KOPT-K1 (cell line): ENCODE data around the gene TRAPPC4.
"Not testable (repeated sequence)": the region's sequence is repeated elsewhere in the genome, so short reads cannot be mapped to it uniquely, and the experiment has no call there.

Source experiments
- H3K27ac ChIP-seq: fragments of 200-600 bp; sonication (generic); 2 replicates; pipeline ENCODE4 v1.5.1; 2016; ENCODE audit warnings: antibody characterized with exemption, mild to moderate bottlenecking, low read depth, low read length; ENCODE audit not compliant: poor library complexity, severe bottlenecking
- H3K36me3 ChIP-seq: fragments of 200-600 bp; sonication (generic); 2 replicates; pipeline ENCODE4 v1.5.1; 2017; ENCODE audit warnings: antibody characterized with exemption, mild to moderate bottlenecking, low read length, moderate library complexity; ENCODE audit not compliant: insufficient read depth
- H3K9me3 ChIP-seq: fragments of 200-600 bp; sonication (generic); 2 replicates; pipeline ENCODE4 v1.5.1; 2017; ENCODE audit warnings: antibody characterized with exemption, low read length, mild to moderate bottlenecking; ENCODE audit not compliant: insufficient read depth, poor library complexity, severe bottlenecking

TRAPPC4 gene

DNA sequence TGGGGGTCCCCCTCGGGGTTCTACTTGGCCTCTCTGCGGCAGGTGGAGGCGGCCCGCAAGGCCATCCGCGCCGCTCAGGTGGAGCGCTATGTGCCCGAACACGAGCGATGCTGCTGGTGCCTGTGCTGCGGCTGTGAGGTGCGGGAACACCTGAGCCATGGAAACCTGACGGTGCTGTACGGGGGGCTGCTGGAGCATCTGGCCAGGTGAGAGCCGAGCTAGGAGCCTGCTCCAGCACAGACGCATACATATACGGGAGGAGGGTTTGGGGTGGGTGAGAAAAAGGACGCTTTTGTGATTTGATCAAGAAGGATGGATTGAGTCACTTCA, 20.2 kb upstream of the TRAPPC4 start:
- Histone ChIP-seq H3K36me3 (peaks cover 49% of the 10 kb centered on the region), H3K9me3 (no peaks in the 10 kb centered on the region), H3K27ac (peak overlapping the region; percentile 97)

DNA sequence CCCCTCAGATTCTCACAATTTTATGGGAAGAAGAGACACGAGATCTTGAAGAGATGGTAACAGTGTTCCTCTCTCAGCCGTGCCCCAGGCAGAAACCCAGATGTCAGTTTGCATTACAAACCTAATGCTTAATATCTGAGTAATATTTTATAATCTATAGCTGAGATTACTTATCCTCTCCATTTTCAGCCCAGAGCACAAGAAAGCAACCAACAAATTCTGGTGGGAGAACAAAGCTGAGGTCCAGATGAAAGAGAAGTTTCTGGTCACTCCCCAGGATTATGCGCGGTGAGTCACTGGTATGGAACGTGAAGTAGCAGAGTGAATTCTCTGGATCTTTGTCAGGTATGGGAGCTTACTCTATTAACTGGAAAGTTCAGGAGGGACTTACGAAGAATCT, 19.7 kb upstream of the TRAPPC4 start:
- Histone ChIP-seq H3K36me3 (peaks cover 54% of the 10 kb centered on the region), H3K27ac (peak overlapping the region; percentile 97), H3K9me3 (no peaks in the 10 kb centered on the region)

DNA sequence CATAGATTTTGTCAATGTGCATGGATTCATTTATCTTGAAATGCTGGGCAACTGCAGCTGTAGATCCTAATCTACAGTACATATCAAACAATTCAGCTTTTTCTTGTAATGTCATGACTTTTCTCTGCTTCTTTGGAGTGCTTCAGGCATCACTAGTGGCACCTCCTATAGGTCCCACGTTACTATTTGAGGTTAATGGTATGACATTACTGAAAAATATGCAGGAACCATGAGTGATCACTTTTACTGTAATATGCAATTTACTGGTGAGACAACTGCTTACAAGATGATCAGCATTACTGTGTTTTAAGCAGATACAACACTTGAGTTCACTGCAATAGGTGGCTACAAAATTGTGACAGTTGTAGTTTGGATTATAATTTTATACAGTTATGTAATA, 17.7 kb upstream of the TRAPPC4 start:
- H3K27ac ChIP-seq: no peak overlapping the region
- H3K36me3 ChIP-seq: peaks cover 67% of the 10 kb centered on the region
- no peaks in the 10 kb centered on the region for H3K9me3 ChIP-seq

DNA sequence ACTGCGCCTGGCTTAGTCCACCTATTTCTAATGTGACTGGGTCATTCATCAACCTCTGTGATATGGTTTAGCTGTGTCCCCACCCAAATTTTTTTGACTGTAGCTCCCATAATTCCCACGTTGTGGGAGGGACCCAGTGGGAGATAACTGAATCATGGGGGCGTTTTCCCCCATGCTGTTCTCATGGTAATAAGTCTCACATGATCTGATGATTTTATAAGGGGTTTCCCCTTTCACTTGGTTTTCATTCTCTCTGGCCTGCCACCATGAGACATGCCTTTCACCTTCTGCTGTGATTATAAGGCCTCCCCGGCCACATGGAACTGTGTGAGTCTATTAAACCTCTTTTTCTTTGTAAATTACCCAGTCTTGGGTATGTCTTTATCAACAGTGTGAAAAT, 11.9 kb upstream of the TRAPPC4 start:
- Histone ChIP-seq H3K27ac (no peak overlapping the region), H3K9me3 (no peaks in the 10 kb centered on the region), H3K36me3 (peaks cover 98% of the 10 kb centered on the region)

DNA sequence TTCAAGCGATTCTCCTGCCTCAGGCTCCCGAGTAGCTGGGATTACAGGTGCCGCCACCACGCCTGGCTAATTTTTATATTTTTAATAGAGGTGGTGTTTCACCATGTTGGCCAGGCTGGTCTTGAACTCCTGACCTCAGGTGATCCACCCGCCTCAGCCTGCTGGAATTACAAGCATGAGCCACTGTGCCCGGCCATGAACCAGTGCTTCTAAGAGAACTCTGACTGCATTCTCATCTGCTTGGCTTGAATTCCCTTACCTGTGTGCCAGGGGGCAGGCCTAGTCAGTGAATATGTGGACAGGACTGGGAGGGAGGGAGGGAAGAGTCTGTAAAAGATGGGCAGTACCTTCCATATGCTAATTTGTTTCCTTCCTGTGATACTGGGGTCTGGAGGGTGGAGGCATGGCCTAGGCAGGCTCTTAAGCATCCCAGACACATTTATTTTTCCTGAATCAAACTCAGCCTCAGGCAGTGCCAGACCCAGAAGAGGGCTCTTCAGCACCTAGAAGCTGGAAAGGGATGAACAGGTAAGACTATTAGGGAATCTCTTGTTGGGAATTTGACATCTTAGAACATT, 7.0 kb upstream of the TRAPPC4 start:
- H3K27ac ChIP-seq: no peak overlapping the region
- no peaks in the 10 kb centered on the region for H3K9me3 ChIP-seq
- H3K36me3 ChIP-seq: peaks cover 99% of the 10 kb centered on the region

DNA sequence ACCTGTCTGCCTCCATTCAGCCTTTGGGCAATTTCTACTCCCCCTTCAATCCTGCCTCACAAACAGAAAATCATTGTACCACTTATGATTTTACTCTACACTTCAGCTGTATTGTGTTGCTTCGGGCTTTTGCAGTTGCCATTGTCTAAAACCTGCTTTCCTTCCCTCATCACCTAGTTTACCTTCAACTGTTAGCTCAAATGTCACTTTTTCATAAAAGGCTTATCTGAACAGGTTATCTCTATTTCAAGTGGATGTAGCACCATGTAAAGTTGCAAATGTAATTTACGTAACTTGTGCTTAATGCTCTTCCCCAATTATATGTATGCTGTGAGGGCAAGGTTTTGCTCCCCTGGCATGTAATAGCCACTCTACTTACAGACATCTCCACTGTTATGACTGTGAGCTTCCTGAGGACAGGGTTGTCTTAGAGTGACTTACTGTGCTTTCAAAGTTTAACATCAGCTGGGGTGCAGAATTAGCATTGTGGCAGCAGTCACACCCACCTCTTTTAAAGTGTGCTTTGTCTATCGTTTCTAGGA, 5.9 kb upstream of the TRAPPC4 start:
- no peak overlapping the region for H3K27ac ChIP-seq
- no peaks in the 10 kb centered on the region for H3K9me3 ChIP-seq
- H3K36me3 ChIP-seq: peaks cover 95% of the 10 kb centered on the region

DNA sequence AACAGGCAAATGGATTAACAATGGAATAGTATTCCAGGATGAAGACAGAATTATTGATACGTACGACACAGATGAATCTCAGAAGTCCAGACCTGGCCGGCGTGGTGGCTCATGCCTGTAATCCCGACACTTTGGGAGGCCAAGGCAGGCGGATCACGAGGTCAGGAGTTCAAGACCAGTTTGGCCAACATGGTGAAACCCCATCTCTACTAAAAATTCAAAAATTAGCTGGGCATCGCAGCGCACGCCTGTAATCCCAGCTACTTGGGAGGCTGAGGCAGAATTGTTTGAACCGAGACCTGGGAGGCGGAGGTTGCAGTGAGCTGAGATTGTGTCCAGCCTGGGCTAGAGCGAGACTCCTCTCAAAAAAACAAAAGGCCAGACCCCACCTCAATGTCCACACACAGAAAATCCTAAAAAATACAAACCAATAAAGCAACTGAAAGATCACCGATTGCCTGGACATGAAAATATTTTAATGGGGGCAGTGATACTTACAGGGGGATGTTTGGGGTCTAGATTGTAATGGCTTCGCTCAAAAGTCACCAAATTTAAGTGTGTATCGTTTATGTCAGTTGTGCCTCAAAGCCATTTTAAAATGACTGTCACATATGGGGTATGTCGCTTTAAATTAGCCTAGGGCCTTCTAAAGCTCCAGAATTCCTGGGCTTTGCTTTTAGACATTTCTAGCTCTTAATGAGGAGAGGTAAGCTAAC, 4.2 kb upstream of the TRAPPC4 start:
- Histone ChIP-seq H3K27ac (no peak overlapping the region), H3K36me3 (peaks cover 78% of the 10 kb centered on the region), H3K9me3 (peaks cover 6% of the 10 kb centered on the region)

DNA sequence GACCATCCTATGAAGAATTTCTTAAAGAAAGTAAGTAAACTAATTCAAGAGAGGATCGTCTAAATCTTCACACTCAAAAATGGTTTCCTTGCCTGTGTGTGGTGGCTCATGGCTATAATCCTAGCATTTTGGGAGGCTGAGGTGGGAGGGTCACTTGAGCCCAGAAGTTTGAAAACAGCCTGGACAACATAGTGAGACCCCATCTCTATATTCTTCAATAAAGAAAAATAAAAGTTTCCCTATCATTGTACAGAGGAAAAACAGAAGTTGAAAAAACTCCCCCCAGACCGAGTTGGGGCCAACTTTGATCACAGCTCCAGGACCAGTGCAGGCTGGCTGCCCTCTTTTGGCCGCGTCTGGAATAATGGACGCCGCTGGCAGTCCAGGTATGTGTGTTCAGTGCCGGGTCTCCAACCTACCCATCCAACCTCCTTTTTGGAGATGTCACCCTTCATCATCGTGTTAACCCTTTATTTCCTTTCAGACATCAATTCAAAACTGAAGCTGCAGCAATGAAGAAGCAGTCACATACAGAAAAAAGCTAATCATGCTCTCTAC, 3.4 kb upstream of the TRAPPC4 start:
- Histone ChIP-seq H3K36me3 (peaks cover 75% of the 10 kb centered on the region), H3K27ac (no peak overlapping the region), H3K9me3 (peaks cover 6% of the 10 kb centered on the region)

DNA sequence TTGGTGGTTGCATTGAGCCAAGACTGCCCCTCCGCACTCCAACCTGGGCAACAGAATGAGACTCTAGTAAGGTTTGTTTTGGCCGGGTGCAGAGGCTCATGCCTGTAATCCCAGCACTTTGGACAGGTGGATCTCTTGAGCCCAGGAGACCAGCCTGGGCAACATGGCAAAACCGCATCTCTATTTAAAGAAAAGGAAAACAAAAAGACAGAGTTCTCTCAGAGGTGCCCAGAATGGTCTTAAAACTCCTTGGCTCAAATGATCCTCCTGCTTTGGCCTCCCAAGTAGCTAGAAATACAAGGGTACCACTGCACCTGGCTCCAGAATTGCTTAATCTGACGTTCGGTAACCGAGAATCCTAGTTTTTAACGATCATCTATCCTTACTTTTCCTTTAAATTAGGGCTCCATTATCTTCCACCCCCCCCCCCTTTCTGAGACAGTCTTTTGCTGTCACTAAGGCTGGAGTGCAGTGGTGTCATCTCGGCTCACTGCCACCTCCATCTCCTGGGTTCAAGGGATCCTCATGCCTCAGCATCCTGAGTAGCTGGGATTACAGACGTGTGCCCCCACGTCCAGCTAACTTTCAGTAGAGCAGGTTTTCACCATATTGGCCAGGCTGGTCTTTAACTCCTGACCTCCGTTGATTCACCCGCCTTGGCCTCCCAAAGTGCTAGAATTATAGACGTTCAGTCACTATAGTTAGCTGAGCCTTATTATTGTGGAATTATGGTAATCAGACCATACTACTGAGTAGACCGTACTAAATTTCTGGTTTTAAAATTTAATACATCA, 2.2 kb upstream of the TRAPPC4 start:
- H3K36me3 ChIP-seq: peaks cover 75% of the 10 kb centered on the region
- H3K9me3 ChIP-seq: peaks cover 6% of the 10 kb centered on the region
- peak overlapping the region; percentile 95 for H3K27ac ChIP-seq

DNA sequence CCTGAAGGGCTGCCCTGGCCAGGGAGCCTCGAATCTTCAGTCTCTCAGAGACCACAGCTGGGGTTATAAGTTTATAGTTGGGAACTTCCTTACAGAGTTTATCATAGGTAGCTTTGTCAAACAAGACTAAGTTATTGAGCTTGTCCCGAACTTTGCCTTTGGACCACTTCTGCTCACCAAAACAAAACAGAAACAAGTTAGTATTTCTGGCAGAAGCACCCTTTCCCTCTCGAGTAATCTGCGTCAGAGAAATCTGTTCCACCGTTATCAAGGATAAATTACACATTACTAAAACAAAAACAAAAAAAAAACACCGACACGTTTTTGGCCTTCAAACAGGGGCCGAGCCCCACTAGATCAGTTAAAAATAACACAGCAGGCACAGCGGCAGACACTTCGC, 1.2 kb upstream of the TRAPPC4 start:
- Histone ChIP-seq H3K36me3 (peaks cover 75% of the 10 kb centered on the region), H3K27ac (peak overlapping the region; percentile 95)
- not testable (repeated sequence) for H3K9me3 ChIP-seq

DNA sequence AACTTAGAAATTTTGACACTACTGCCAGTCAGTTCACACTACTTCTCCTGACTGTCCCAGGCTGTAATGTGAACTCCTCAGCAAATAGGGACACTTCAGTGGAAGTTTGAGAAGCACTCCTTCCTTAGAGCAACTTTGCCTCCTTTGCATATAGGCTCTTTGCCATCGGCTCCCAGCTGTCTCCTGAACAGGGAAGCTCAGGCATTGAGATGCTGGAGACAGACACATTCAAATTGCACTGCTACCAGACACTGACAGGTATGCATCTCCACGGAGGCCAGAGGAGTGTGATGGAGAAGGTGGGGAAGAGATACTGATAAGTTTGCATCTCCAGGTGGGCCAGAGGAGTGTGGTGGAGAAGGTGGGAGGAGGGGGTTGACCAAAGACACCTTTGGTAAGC, 1.4 kb downstream of the TRAPPC4 start:
- Histone ChIP-seq H3K36me3 (peaks cover 76% of the 10 kb centered on the region), H3K27ac (peak overlapping the region; percentile 95), H3K9me3 (peaks cover 6% of the 10 kb centered on the region)

DNA sequence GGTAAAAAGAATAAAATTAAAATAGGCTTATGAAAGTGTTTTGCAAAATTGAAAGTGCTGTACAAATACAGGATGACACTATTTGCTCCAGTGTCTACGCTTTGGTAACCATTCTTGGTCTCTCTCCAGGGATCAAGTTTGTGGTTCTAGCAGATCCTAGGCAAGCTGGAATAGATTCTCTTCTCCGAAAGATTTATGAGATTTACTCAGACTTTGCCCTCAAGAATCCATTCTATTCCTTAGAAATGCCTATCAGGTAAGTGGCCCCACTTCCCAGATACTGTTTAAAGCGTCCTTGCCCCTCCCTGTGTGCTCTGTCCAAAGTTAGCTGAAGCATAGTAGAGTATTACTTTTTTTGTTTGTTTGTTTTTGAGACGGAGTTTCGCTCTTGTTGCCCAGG, 3.1 kb downstream of the TRAPPC4 start:
- H3K27ac ChIP-seq: no peak overlapping the region
- H3K9me3 ChIP-seq: peaks cover 6% of the 10 kb centered on the region
- peaks cover 76% of the 10 kb centered on the region for H3K36me3 ChIP-seq

DNA sequence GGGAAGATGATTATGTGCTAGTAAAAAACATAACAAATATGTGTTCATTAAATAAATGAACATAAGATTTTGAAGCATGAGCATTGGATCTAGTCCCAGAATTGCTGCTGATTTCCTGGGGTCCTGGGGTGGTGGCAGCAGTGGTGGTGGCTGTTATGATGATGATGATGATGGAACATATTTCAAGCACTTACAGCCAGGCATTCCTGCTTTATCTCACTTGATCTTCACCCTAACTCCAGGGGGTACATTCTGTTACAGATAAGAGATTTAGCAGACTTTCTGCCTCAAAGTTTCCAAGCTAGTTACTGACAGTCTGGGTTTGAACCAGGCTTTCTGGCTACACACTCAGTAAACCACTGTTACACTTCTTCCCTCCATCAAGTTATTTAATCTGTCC, 5.2 kb downstream of the TRAPPC4 start:
- Histone ChIP-seq H3K27ac (no peak overlapping the region), H3K36me3 (peaks cover 86% of the 10 kb centered on the region), H3K9me3 (peaks cover 5% of the 10 kb centered on the region)

DNA sequence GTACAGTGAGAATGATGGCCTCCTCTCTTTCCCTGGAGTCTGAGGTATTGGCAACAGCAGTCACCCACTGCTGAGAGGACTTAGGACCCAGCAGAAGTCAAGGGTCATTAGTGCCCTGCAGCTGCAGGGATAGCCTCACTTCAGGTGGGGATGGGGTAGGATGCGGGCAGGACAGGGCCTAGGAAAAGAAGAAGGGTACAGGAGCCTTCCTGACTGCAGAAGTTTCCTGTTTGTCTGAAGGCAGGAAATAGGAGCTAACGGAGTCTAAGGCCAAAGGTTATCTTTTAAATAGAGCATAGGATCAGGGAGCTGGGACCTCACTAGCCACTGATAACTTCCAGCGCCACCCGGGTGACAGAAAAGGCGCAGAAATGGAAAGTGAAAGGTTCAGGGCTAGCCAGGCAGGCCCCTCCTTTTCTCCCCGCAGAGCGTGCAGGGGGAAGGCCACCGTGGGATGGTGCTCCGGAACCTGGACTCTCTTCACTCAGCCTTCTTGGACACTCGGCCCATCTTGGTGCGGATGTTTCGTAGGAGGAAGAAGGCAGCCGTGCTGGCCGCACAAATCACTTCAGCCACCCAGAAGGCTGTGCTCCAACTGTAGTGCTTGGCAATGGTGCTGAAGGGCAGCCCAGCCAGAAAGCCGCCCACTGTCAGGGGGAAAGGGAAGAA, 6.0 kb downstream of the TRAPPC4 start:
- Histone ChIP-seq H3K9me3 (no peaks in the 10 kb centered on the region), H3K27ac (no peak overlapping the region), H3K36me3 (peaks cover 86% of the 10 kb centered on the region)

DNA sequence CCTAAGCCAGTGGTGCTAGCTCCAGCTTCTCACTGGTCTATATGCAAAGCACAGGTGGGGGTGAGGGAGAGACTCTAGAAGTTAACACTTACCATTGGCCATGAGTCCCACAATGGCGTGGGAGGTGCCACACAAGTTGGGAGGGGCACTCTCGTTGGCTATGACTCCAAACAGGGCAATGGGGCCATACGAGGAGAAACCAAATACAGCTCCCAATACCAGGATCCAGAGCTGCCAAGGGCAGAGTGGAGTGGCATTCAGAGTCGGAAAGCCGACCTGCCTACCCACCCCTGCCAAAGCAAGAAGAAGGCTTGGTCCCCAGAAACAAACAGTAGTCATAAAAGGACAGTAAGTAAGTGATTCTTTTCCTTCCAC, 6.5 kb downstream of the TRAPPC4 start:
- Histone ChIP-seq H3K27ac (no peak overlapping the region), H3K36me3 (peaks cover 81% of the 10 kb centered on the region), H3K9me3 (no peaks in the 10 kb centered on the region)
